SH-SY5Y (cell line): ENCODE measurements around the gene ECI1.

Experiments used
- GATA2 ChIP-seq: IDR thresholded peaks from 2 replicates; pipeline ENCODE4 v1.6.1; 2011; ENCODE audit warnings: mild to moderate bottlenecking, low read depth, low read length
- GATA3 ChIP-seq: IDR thresholded peaks from 2 replicates; pipeline ENCODE4 v1.6.1; 2011; ENCODE audit warnings: low read depth, mild to moderate bottlenecking, low read length, moderate library complexity

GRCh38 chr16:2231016-2231931 lies 20.1 kb downstream of the ECI1 start:
- TF ChIP-seq GATA2 (no peak), GATA3 (no peak)
